HG02943 (cell line): ENCODE data around the gene ITFG1.

Experiments used
- ATAC-seq: cut with Tn5 transposase; IDR thresholded peaks from one replicate; pipeline ENCODE4 v1.9.1; 2021; ENCODE audit warnings: mild to moderate bottlenecking, low read depth, moderate library complexity; ENCODE audit not compliant: unreplicated experiment

The ITFG1 gene

GRCh38 chr16:47132308-47132707 lies 328.6 kb downstream of the ITFG1 start:
- no peak for ATAC-seq

DNA sequence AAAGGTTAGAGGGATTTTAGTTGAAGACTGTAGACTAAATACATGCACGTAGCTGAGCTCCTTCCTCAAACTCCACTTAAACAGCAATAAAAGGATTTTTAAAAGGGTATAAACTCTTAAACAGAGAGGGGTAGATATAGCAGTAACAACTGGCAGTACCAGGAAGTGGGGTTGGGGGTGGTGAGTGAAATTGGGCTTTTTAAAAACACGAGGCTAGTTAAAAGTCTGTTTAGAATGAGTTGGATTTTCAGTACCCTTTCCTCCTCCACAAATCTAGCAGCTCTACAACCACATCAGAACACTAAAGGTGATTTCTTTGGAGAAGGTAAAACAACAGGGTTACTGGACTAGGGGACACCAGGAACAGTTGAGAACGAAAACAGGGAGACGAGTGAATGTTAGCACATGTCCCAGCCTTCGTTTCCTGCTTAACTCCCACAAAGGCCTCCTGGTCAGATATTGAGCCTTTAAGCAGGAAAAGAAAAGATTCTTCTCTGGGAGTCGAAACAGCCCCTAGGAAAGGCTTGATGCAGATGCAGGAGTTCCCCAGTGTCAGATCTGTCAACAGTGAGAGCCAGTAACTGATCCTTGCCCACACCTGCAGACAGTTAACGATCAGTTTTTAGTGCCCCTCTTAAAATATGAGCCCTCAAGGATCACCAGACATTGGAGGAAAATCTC lies 331.0 kb downstream of the ITFG1 start:
- ATAC-seq, result no peak

DNA sequence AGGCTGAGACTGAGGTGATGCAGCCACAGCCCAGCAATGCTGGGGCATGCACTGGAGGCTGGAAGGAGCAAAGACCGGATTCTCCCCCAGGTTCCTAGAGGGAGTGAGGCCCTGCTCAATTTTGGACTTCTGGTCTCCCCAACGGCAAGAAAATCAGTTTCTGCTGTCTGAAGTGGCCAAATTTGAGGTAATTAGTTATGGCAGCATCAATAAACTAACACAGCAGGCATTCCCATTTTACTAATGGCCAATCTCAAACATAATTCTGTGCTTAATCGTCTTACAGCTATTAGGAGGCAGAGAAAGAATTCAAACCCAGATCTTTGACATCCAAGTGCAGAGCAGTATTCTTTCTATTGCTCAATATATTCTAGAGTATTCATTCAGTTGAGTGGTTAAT lies 333.3 kb downstream of the ITFG1 start:
- no peak for ATAC-seq

DNA sequence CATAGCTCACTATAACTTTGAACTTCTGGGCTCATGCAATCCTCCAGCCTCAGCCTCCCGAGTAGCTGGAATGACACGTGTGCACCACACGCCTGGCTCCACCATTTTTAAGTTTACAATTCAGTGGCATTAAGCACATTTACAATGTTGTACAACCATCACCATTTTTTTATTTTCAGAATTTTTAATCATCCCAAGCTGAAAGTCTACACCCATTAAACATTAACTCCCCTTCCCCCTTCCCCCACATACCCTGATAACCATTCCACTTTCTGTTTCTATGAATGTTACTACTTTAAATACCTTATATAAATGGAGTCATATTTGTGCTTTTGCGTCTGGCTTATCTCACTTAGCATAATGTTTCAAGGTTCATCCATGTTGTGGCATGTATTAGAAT lies 335.1 kb downstream of the ITFG1 start:
- no peak for ATAC-seq

GRCh38 chr16:47113130-47113529 lies 347.7 kb downstream of the ITFG1 start:
- ATAC-seq, result no peak

DNA sequence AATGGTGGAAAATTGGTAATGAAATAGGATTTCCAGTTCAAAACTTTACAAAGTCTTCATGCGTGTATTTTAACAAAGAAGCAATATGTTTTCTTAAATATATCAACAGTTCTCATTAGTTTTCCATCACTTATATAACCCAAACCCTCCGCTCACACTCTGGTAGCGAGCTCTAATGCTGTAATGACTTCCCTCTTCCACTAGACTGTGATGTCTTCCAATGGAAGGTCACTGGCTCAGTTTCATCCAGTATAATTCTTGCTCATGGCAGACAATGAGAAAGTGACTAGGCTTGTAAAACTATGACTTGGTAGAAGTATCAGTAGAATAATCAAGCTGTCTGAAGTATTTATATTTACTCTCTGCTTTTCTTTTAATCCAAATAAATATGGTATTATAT lies 349.9 kb downstream of the ITFG1 start:
- ATAC-seq, result no peak

DNA sequence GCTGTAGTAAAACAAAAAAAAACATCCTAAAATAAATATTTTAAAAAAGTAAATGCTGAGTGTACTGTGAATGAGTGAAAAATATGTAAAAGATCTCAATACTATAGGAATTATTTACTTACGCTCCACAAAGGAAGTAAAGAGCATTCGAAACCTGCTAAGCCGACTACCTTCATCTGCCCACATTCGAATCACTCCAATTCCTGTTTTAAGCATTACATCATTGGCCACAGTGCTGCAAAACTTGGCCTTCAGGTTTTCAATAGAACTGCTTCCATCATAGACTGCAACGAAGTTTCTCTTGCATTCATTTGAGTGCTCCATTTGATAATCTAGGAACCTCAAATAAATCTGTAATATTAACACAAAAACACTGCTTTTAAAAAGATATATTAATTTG lies 351.5 kb downstream of the ITFG1 start:
- no peak for ATAC-seq
